Tibial nerve (tissue), 3 donors: ENCODE data around the gene GAL.

Experiments used
- POLR2A ChIP-seq, 2 donors: fragments of 450-650 bp; IDR thresholded peaks; one replicate each; pipeline ENCODE4 v1.6.1; 2017; ENCODE audit warnings: antibody characterized with exemption in 2 of 2, mild to moderate bottlenecking in 2 of 2, moderate library complexity in 2 of 2
- TF ChIP-seq, protein P1 (sequence below), 5 experiments: fragments of 200-600 bp in 3 of 5; fragments of 450-650 bp in 2 of 5; sonication (generic) in 3 of 5; IDR thresholded peaks; one replicate each; pipeline ENCODE4 v1.5.1; 2016 to 2019; ENCODE audit warnings: antibody characterized with exemption in 5 of 5, mild to moderate bottlenecking in 3 of 5, moderate library complexity in 2 of 5

DNA sequence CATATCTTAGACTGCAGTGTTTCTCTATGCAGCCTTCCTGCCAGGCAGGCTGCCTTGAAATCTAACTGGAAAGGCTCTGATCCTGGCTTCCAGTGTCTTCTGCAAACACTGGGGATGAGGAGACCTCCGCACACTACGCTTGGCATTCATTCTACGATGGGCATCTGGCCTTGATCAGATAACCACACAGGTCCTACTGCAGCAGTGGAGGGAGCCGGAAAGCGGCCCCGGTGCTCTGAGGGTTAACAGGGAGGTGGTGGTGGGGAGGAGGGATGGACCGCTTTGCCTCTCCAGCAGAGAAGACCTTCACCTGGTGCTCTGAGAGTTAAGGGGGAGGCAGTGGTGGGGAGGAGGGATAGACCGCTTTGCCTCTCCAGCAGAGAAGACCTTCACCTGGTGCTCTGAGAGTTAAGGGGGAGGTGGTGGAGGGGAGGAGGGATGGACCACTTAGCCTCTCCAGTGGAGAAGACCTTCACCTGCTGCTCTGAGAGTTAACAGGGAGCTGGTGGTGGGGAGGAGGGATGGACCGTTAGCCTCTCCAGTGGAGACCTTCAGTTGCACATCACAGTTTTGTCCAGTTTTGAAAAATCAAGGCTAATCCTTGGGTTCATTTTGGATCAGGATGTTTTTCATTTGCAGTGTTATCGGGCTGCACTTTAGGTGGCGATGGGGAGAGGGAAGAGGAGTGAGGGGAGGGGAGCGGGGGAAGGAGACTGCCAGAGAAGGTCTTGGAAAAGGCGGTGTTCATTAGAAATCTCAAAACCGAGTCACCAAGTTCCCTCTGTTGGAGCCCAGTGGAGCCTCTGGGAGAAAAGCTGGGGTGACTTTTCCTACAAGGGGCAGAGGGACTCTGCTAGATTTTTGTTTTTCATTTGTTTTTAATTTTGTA lies 5.6 kb downstream of the GAL start:
- TF ChIP-seq POLR2A (IDR thresholded peaks at IDR 0.05), result no peak
- TF ChIP-seq, protein P1, sequence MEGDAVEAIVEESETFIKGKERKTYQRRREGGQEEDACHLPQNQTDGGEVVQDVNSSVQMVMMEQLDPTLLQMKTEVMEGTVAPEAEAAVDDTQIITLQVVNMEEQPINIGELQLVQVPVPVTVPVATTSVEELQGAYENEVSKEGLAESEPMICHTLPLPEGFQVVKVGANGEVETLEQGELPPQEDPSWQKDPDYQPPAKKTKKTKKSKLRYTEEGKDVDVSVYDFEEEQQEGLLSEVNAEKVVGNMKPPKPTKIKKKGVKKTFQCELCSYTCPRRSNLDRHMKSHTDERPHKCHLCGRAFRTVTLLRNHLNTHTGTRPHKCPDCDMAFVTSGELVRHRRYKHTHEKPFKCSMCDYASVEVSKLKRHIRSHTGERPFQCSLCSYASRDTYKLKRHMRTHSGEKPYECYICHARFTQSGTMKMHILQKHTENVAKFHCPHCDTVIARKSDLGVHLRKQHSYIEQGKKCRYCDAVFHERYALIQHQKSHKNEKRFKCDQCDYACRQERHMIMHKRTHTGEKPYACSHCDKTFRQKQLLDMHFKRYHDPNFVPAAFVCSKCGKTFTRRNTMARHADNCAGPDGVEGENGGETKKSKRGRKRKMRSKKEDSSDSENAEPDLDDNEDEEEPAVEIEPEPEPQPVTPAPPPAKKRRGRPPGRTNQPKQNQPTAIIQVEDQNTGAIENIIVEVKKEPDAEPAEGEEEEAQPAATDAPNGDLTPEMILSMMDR (IDR thresholded peaks at IDR 0.05), result no peak
